Tibial nerve (tissue), 4 donors: Measurements from ENCODE around the gene CARMIL1. TPM values are rescaled to one million over a fixed set of nuclear protein-coding genes. Genes with fewer than 3 reads are reported as not detected.

ENCODE experiments used
- DNase-seq, 2 donors: peaks; one replicate each; pipeline ENCODE4 v3.0.0-alpha.2; 2019; ENCODE audit warnings: low spot score in 2 of 2
- H3K27ac ChIP-seq, 4 donors: fragments of 200-600 bp; sonication (generic) in 3 of 4; one replicate each; pipeline ENCODE4 v1.5.1; 2017 to 2019; ENCODE audit warnings: mild to moderate bottlenecking in 1 of 4
- H3K27me3 ChIP-seq, 2 donors: fragments of 200-600 bp; sonication (generic) in 1 of 2; one replicate each; pipeline versions ENCODE4 v1.5.1 to v1.6.0; 2017 to 2019
- H3K36me3 ChIP-seq, 3 donors: fragments of 200-600 bp; sonication (generic); one replicate each; pipeline ENCODE4 v1.5.1; 2018 to 2019
- H3K4me1 ChIP-seq, 4 donors: fragments of 200-600 bp; sonication (generic) in 3 of 4; one replicate each; pipeline ENCODE4 v1.5.1; 2017 to 2019
- H3K4me3 ChIP-seq, 4 donors: fragments of 200-600 bp; sonication (generic) in 3 of 4; one replicate each; pipeline ENCODE4 v1.5.1; 2017 to 2019; ENCODE audit warnings: mild to moderate bottlenecking in 1 of 4, moderate library complexity in 1 of 4
- H3K9me3 ChIP-seq, 4 donors: fragments of 200-600 bp; sonication (generic) in 3 of 4; one replicate each; pipeline ENCODE4 v1.5.1; 2017 to 2019
- CTCF ChIP-seq, 5 experiments: fragments of 200-600 bp in 3 of 5; fragments of 450-650 bp in 2 of 5; sonication (generic) in 3 of 5; IDR thresholded peaks; one replicate each; pipeline ENCODE4 v1.5.1; 2016 to 2019; ENCODE audit warnings: antibody characterized with exemption in 5 of 5, mild to moderate bottlenecking in 3 of 5, moderate library complexity in 2 of 5
- EP300 ChIP-seq, 2 donors: sonication (generic); formaldehyde crosslinking; IDR thresholded peaks; one replicate each; pipeline ENCODE4 v1.6.1; 2017; ENCODE audit warnings: antibody characterized with exemption in 2 of 2, mild to moderate bottlenecking in 1 of 2
- POLR2A ChIP-seq, 2 donors: fragments of 450-650 bp; IDR thresholded peaks; one replicate each; pipeline ENCODE4 v1.6.1; 2017; ENCODE audit warnings: antibody characterized with exemption in 2 of 2, mild to moderate bottlenecking in 2 of 2, moderate library complexity in 2 of 2
- WGBS, 2 donors: methylation state at CpG; one replicate each; pipeline ENCODE4 v1.1.5; 2018; 5-methylcytosine and 5-hydroxymethylcytosine counted together
- total RNA-seq, 4 donors: library from RNA; depleted of rRNA; stranded (reverse); fragments of >200 nt; gene quantifications; one replicate each; pipeline ENCODE4 v1.1.0, GENCODE V29; 2016

CARMIL1 gene
- total RNA-seq, 4 donors from 2014 or later, result 29.1 to 43.5 (median 34.1) TPM

- Histone ChIP-seq H3K27me3 (no peaks in the 10 kb centered on the region), H3K4me1 (peaks cover 0 to 49% (median 25%) of the 10 kb centered on the region in 4 donors), H3K27ac (peak overlapping the region in 2 of 4 donors; percentile 65 to 72), H3K36me3 (no peaks in the 10 kb centered on the region), H3K9me3 (no peaks in the 10 kb centered on the region), H3K4me3 (no peak overlapping the region)
- TF ChIP-seq EP300 (IDR thresholded peaks at IDR 0.05), result no peak
- TF ChIP-seq POLR2A (IDR thresholded peaks at IDR 0.05), result no peak
- no peak for TF ChIP-seq CTCF (IDR thresholded peaks at IDR 0.05)
- no peak for DNase-seq
- 97% methylated on average over 1 of the region's 1 CpG for WGBS, 2 donors
Measured at GRCh38 chr6:25303254-25303653, 24.1 kb downstream of the CARMIL1 start.

- Histone ChIP-seq H3K27me3 (no peaks in the 10 kb centered on the region), H3K4me1 (peaks cover 0 to 40% (median 11%) of the 10 kb centered on the region in 4 donors), H3K4me3 (no peak overlapping the region), H3K27ac (no peak overlapping the region), H3K9me3 (no peaks in the 10 kb centered on the region), H3K36me3 (no peaks in the 10 kb centered on the region)
- TF ChIP-seq EP300 (IDR thresholded peaks at IDR 0.05) (no peak), POLR2A (IDR thresholded peaks at IDR 0.05) (no peak), CTCF (IDR thresholded peaks at IDR 0.05) (no peak)
- 90 to 100% methylated on average over 2 of the region's 2 CpGs for WGBS, 2 donors
- DNase-seq, result no peak
Measured at GRCh38 chr6:25306379-25306778, 27.2 kb downstream of the CARMIL1 start.

GRCh38 chr6:25307805-25308494, 28.8 kb downstream of the CARMIL1 start:
- no peaks in the 10 kb centered on the region for H3K36me3 ChIP-seq
- H3K9me3 ChIP-seq, result no peaks in the 10 kb centered on the region
- DNase-seq, result no peak
- H3K27me3 ChIP-seq, result no peaks in the 10 kb centered on the region
- no peak for TF ChIP-seq CTCF (IDR thresholded peaks at IDR 0.05)
- no peak for TF ChIP-seq EP300 (IDR thresholded peaks at IDR 0.05)
- TF ChIP-seq POLR2A (IDR thresholded peaks at IDR 0.05), result no peak
- no peak overlapping the region for H3K4me3 ChIP-seq
- no peak overlapping the region for H3K27ac ChIP-seq
- WGBS, 2 donors, result 34 to 56% methylated on average over 4 of the region's 4 CpGs
- H3K4me1 ChIP-seq, result peaks cover 0 to 39% (median 11%) of the 10 kb centered on the region in 4 donors

GRCh38 chr6:25309886-25310285, 30.7 kb downstream of the CARMIL1 start:
- Histone ChIP-seq H3K36me3 (no peaks in the 10 kb centered on the region), H3K9me3 (no peaks in the 10 kb centered on the region), H3K4me1 (peaks cover 0 to 39% (median 13%) of the 10 kb centered on the region in 4 donors), H3K27ac (no peak overlapping the region), H3K27me3 (no peaks in the 10 kb centered on the region), H3K4me3 (no peak overlapping the region)
- TF ChIP-seq EP300 (IDR thresholded peaks at IDR 0.05) (no peak), POLR2A (IDR thresholded peaks at IDR 0.05) (no peak), CTCF (IDR thresholded peaks at IDR 0.05) (no peak)
- DNase-seq, result no peak
- 89 to 94% methylated on average over 7 to 8 of the region's 8 CpGs for WGBS, 2 donors

GRCh38 chr6:25311331-25311840, 32.2 kb downstream of the CARMIL1 start:
- no peaks in the 10 kb centered on the region for H3K9me3 ChIP-seq
- no peak overlapping the region for H3K4me3 ChIP-seq
- no peaks in the 10 kb centered on the region for H3K36me3 ChIP-seq
- no peak for DNase-seq
- H3K27me3 ChIP-seq, result no peaks in the 10 kb centered on the region
- H3K27ac ChIP-seq, result peak overlapping the region in 2 of 4 donors; percentile 61 to 70
- TF ChIP-seq POLR2A (IDR thresholded peaks at IDR 0.05), result no peak
- no peak for TF ChIP-seq EP300 (IDR thresholded peaks at IDR 0.05)
- TF ChIP-seq CTCF (IDR thresholded peaks at IDR 0.05), result no peak
- WGBS, 2 donors, result 88 to 95% methylated on average over 1 of the region's 1 CpG
- H3K4me1 ChIP-seq, result peaks cover 0 to 39% (median 13%) of the 10 kb centered on the region in 4 donors
